SK-N-MC (cell line): ENCODE results near the gene DCDC2B.
"Not testable (repeated sequence)": the region's sequence is repeated elsewhere in the genome, so short reads cannot be mapped to it uniquely, and the experiment has no call there.

Experiments used
- DNase-seq: peaks from one replicate; pipeline ENCODE4 v3.0.0-alpha.2; 2011; ENCODE audit warnings: low read depth, low spot score
- H3K27ac ChIP-seq: fragments of 200-600 bp; sonication (generic); 2 replicates; pipeline ENCODE4 v1.5.1; 2016; ENCODE audit warnings: mixed run types
- H3K36me3 ChIP-seq: fragments of 200-600 bp; sonication (generic); 2 replicates; pipeline ENCODE4 v1.6.1; 2017; ENCODE audit warnings: antibody characterized with exemption, low read length, mixed read lengths; ENCODE audit not compliant: insufficient read depth
- H3K4me3 ChIP-seq: fragments of 200-600 bp; sonication (generic); 2 replicates; pipeline ENCODE4 v1.5.1; 2016
- H3K9ac ChIP-seq: fragments of 200-600 bp; sonication (generic); 2 replicates; pipeline ENCODE4 v1.8.0; 2017; ENCODE audit warnings: mixed run types, mixed read lengths; ENCODE audit not compliant: insufficient read length
- H3K9me3 ChIP-seq: fragments of 200-600 bp; sonication (generic); 2 replicates; pipeline ENCODE4 v1.6.1; 2017; ENCODE audit warnings: low read depth, mild to moderate bottlenecking, antibody characterized with exemption, low read length, moderate library complexity, mixed read lengths
- EZH2 ChIP-seq: fragments of 200-600 bp; sonication (generic); IDR thresholded peaks from one replicate; pipeline ENCODE4 v1.6.1; 2017; ENCODE audit warnings: antibody characterized with exemption
- FOXP2 ChIP-seq: optimal IDR thresholded peaks from 2 replicates; pipeline ENCODE3; 2011; ENCODE audit warnings: mild to moderate bottlenecking, moderate library complexity; ENCODE audit not compliant: insufficient read depth; ENCODE audit errors: extremely low read length, control extremely low read depth
- POLR2AphosphoS5 ChIP-seq: IDR thresholded peaks from 2 replicates; pipeline ENCODE4 v1.6.1; 2012; ENCODE audit warnings: mild to moderate bottlenecking, low read depth, low read length, borderline replicate concordance

The DCDC2B gene

DNA sequence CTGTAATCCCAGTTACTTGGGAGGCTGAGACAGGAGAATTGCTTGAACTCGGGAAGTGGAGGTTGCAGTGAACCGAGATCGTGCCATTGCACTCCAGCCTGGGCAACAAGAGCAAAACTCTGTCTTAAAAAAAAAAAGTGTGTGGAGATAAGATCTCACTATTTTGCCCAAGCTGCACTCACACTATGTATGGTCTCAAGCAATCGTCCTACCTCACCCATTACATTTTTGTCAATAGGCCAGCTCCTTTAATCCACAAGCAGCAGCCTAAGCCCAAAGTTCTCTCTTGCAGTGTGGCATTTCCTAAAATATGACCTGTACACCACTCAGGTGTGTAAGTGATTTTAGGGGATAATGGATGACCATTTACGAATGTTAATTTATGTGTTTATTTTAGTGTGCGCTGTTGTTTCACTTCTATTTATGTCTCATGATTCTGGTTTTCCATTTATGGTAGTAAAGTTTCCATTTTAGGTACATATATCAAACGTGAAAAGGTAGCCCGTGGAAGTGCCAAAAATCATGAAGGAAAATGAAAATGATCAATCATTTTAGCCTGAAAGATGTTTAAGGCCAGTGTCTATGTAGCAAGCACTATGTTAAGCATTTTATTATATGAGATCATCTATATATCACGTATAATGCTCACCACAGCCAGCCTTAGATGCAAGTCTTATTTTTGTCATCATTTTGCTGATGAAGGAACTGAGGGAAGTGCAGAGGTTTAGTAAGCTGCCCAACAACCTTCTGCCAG lies 47.8 kb downstream of the DCDC2B start:
- Histone ChIP-seq H3K27ac (no peak overlapping the region), H3K4me3 (no peak overlapping the region), H3K36me3 (no peaks in the 10 kb centered on the region), H3K9me3 (no peaks in the 10 kb centered on the region), H3K9ac (no peak overlapping the region)
- DNase-seq = no peak
- TF ChIP-seq POLR2AphosphoS5 = no peak
- TF ChIP-seq FOXP2 = no peak

- TF ChIP-seq EZH2 = no peak
- TF ChIP-seq FOXP2 = no peak
- TF ChIP-seq POLR2AphosphoS5 = no peak
- Histone ChIP-seq H3K9ac (no peak overlapping the region), H3K27ac (no peak overlapping the region), H3K36me3 (no peaks in the 10 kb centered on the region), H3K9me3 (no peaks in the 10 kb centered on the region), H3K4me3 (no peak overlapping the region)
- no peak for DNase-seq
These were observed 48.3 kb downstream of the DCDC2B start for GRCh38 chr1:32257227-32257508.

- H3K4me3 ChIP-seq, H3K27ac ChIP-seq: not testable (repeated sequence)
These were observed 54.3 kb downstream of the DCDC2B start for GRCh38 chr1:32263236-32263593.

DNA sequence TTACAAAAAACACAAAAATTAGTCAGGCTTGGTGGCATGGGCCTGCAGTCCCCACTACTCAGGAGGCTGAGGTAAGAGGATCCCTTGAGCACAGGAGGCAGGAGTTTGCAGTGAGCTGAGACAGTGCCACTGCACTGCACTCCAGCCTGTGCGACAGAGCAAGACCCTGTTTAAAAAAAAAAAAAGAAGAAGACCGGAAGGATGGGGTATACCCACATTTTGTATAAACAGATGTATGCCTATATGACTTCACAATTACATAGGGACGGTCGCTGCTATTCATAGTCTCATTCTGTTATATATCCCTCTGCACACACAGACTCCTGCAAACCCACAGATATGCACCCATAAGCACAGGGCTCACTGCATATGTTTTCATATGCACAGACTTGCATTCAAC lies 54.9 kb downstream of the DCDC2B start:
- Histone ChIP-seq H3K27ac (no peak overlapping the region), H3K4me3 (no peak overlapping the region), H3K9ac (no peak overlapping the region), H3K9me3 (no peaks in the 10 kb centered on the region), H3K36me3 (no peaks in the 10 kb centered on the region)
- no peak for DNase-seq
- TF ChIP-seq FOXP2 = no peak
- TF ChIP-seq POLR2AphosphoS5 = no peak
- TF ChIP-seq EZH2 = no peak

More at GRCh38 chr1:32263236-32263593, 54.3 kb downstream of the DCDC2B start:
- not testable (repeated sequence) for H3K9me3 ChIP-seq, H3K9ac ChIP-seq, H3K36me3 ChIP-seq, DNase-seq
